Type B pancreatic cell (in vitro differentiated cells): ENCODE measurements around the gene SNAP47. TPM values are rescaled to one million over a fixed set of nuclear protein-coding genes. Genes with fewer than 3 reads are reported as not detected.
A peak's percentile ranks its signal among the peaks of the same experiment; 100 is the strongest.
"Not testable (repeated sequence)": the region's sequence is repeated elsewhere in the genome, so short reads cannot be mapped to it uniquely, and the experiment has no call there.

Experiments
- DNase-seq: peaks from one replicate; pipeline ENCODE4 v3.0.0; 2021; ENCODE audit warnings: mixed read lengths; ENCODE audit not compliant: unreplicated experiment; ENCODE audit errors: extremely low spot score
- H3K27ac Mint-ChIP-seq: 2 replicates; pipeline ENCODE4 v1.8.0; 2021; ENCODE audit warnings: mild to moderate bottlenecking, mixed read lengths
- H3K27me3 Mint-ChIP-seq: 2 replicates; pipeline ENCODE4 v1.8.0; 2021; ENCODE audit warnings: mixed read lengths
- H3K36me3 Mint-ChIP-seq: 2 replicates; pipeline ENCODE4 v1.8.0; 2021; ENCODE audit warnings: mixed read lengths
- H3K4me1 Mint-ChIP-seq: one replicate; pipeline ENCODE4 v1.8.0; 2021; ENCODE audit warnings: mixed read lengths; ENCODE audit not compliant: unreplicated experiment
- H3K4me3 Mint-ChIP-seq: 2 replicates; pipeline ENCODE4 v1.8.0; 2021; ENCODE audit warnings: mild to moderate bottlenecking, mixed read lengths
- H3K9me3 Mint-ChIP-seq: 2 replicates; pipeline ENCODE4 v1.8.0; 2021; ENCODE audit warnings: mixed read lengths
- CTCF ChIP-seq: fragments of 200-600 bp; sonication (generic); conservative IDR thresholded peaks from 2 replicates; pipeline ENCODE4 v1.5.0; 2021; ENCODE audit warnings: antibody characterized with exemption, mild to moderate bottlenecking
- long read RNA-seq: library from polyadenylated mRNA; unstranded; transcript quantifications from one replicate; pipeline ENCODE4 v2.0.0, GENCODE V29; 2020
- total RNA-seq: library from RNA; stranded (reverse); gene quantifications from 2 replicates; pipeline ENCODE4 v1.2.1, GENCODE V29; 2021; ENCODE audit warnings: low replicate concordance

Gene SNAP47
- total RNA-seq = 32.4 and 46.2 TPM in 2 replicates
- long read RNA-seq, transcript SNAP47-202 (5 exons, 2,362 nt) = major isoform, 75 of 138 reads
- long read RNA-seq, partial matches to known transcripts = 42 of 138 reads
- long read RNA-seq, other reads (novel, unspliced or antisense) = 16 of 138 reads

- H3K4me3 Mint-ChIP-seq = peak within 1 kb of the TSS; percentile 94
- peaks cover 22% of the 10 kb centered on the region for H3K4me1 Mint-ChIP-seq
- peak within 1 kb of the TSS; percentile 67 for H3K27ac Mint-ChIP-seq
- no peak for TF ChIP-seq CTCF
- H3K9me3 Mint-ChIP-seq = no peaks in the 10 kb centered on the region
- DNase-seq = peak; percentile 96
- H3K36me3 Mint-ChIP-seq = peaks cover 3% of the 10 kb centered on the region
- no peaks in the 10 kb centered on the region for H3K27me3 Mint-ChIP-seq
Observed at GRCh38 chr1:227734856-227735538, at the start of gene SNAP47, which contains the start of gene JMJD4. Gene SNAP47, plus strand, starts transcription at chr1:227735435. Its CDS starts 12,302 bp downstream, at chr1:227747737. Gene JMJD4, minus strand, starts transcription at chr1:227735302. Its CDS starts 29 bp downstream, at chr1:227735273.

GRCh38 chr1:227685807-227686206 is 49.4 kb upstream of the SNAP47 start:
- Mint-ChIP-seq H3K4me3 (no peak overlapping the region), H3K9me3 (peaks cover 17% of the 10 kb centered on the region), H3K27ac (no peak overlapping the region), H3K27me3 (no peaks in the 10 kb centered on the region), H3K4me1 (no peaks in the 10 kb centered on the region), H3K36me3 (no peaks in the 10 kb centered on the region)
- no peak for DNase-seq
- TF ChIP-seq CTCF = no peak

- no peak for DNase-seq
- Mint-ChIP-seq H3K27me3 (peaks cover 5% of the 10 kb centered on the region), H3K36me3 (no peaks in the 10 kb centered on the region), H3K27ac (no peak overlapping the region), H3K4me1 (no peaks in the 10 kb centered on the region), H3K4me3 (no peak overlapping the region), H3K9me3 (peaks cover 17% of the 10 kb centered on the region)
- no peak for TF ChIP-seq CTCF
Observed at GRCh38 chr1:227697321-227697864, 37.8 kb upstream of the SNAP47 start.

GRCh38 chr1:227701631-227702030 is 33.6 kb upstream of the SNAP47 start:
- peaks cover 20% of the 10 kb centered on the region for H3K9me3 Mint-ChIP-seq
- not testable (repeated sequence) for DNase-seq, H3K27ac Mint-ChIP-seq, H3K4me3 Mint-ChIP-seq, H3K27me3 Mint-ChIP-seq, H3K4me1 Mint-ChIP-seq, H3K36me3 Mint-ChIP-seq

- no peak overlapping the region for H3K4me3 Mint-ChIP-seq
- H3K27ac Mint-ChIP-seq = no peak overlapping the region
- no peak for TF ChIP-seq CTCF
- H3K27me3 Mint-ChIP-seq = no peaks in the 10 kb centered on the region
- DNase-seq = no peak
- no peaks in the 10 kb centered on the region for H3K4me1 Mint-ChIP-seq
- peaks cover 4% of the 10 kb centered on the region for H3K9me3 Mint-ChIP-seq
- no peaks in the 10 kb centered on the region for H3K36me3 Mint-ChIP-seq
Observed at GRCh38 chr1:227707846-227708245, 27.4 kb upstream of the SNAP47 start.

GRCh38 chr1:227709451-227709850 is 25.8 kb upstream of the SNAP47 start:
- Mint-ChIP-seq H3K27me3 (no peaks in the 10 kb centered on the region), H3K4me3 (no peak overlapping the region), H3K36me3 (no peaks in the 10 kb centered on the region), H3K9me3 (peaks cover 5% of the 10 kb centered on the region), H3K4me1 (no peaks in the 10 kb centered on the region), H3K27ac (no peak overlapping the region)
- no peak for DNase-seq
- no peak for TF ChIP-seq CTCF

- not testable (repeated sequence) for H3K27ac Mint-ChIP-seq, H3K4me1 Mint-ChIP-seq, H3K4me3 Mint-ChIP-seq, H3K9me3 Mint-ChIP-seq, H3K27me3 Mint-ChIP-seq, H3K36me3 Mint-ChIP-seq, DNase-seq
Observed at GRCh38 chr1:227710474-227710873, 24.8 kb upstream of the SNAP47 start.
